Smooth muscle cell of the brain vasculature (primary cell): ENCODE data around the gene STK33.
A peak's percentile ranks its signal among the peaks of the same experiment; 100 is the strongest.

Source experiments
- DNase-seq: peaks from one replicate; pipeline ENCODE4 v3.0.0-alpha.2; 2012; ENCODE audit warnings: low read depth, low spot score

STK33 gene

DNA sequence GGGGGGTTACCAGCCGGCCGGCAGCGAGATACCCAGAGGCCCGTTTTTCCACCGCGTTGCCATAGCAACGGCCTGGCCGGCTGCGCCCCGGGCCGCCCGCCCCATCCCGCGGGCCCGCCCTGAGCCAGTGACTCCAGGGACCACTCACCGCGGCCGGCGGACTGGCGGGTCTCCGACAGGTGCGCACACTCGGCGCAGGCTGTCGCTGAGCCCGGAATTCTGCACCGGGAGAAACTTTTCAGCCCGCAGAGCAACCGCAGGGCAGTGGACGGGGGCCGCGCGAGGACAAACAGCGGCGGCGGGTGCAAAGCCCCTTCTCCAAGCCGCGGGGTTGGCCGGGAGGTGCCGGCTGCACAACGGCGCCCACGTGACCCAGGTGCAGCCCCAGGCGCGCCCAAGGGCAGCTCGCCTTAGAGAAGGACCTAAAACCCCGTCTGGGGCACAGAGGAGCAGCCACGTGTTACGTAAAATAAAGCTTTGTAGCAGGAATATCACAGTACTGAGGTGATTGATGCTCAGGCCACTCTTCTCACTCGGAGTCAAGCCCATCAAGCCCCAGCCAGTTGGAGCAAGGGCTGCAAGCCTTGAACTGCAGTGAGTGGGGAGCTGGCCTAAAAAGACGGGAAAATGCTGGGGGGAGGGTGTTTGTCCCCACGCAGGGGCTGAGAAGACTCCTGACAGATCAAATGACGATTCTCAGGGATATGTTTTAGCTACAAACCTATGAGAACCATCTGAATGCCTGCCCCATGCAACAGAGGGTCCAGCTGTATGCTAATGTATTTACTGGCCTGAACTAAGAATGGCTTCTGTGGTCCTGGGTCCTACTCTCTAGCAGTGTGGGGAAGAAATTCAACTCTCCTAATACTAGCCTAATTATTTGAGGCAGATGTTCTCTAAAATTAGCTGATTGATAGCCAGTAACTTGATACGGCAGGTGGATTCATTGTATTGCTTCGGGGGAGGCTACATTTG is at the start of gene STK33:
Gene STK33 (minus strand): TSS at position 294 of the 975 bp plus-strand sequence. CDS start 119,323 bp downstream, outside the sequence.
- DNase-seq, result no peak

DNA sequence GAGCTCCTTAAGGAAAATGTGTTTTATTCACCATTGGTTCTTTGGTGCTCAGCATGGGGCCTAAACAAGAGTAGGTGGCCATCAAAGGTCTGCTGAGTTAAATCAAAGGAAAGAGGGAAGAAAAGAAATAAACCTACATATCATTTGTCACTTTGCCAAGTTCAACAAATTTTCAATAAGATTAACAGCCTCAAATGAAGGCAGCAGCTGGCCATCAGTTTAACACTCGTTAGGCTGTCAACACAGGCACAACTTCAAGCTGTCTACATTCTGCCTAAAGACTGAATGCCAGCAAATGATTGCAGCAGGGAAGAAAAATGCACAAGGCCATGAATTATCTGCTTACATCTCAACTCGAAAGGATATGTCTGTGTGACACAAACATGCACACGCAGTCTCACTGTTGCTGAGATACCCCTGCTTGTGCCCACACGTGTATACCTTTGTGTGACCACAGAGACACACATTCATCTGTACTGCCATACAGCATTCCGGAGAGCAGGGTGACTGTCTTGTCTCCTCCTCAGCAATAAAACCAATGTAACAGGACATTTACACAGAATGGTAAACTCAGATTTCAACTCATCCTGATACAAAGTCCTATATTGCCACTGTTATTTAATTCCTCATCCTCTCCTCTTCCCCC is 48.3 kb upstream of the STK33 start:
- DNase-seq, result no peak

- DNase-seq, result no peak
These were observed 47.3 kb upstream of the STK33 start for GRCh38 chr11:8641332-8641731.

DNA sequence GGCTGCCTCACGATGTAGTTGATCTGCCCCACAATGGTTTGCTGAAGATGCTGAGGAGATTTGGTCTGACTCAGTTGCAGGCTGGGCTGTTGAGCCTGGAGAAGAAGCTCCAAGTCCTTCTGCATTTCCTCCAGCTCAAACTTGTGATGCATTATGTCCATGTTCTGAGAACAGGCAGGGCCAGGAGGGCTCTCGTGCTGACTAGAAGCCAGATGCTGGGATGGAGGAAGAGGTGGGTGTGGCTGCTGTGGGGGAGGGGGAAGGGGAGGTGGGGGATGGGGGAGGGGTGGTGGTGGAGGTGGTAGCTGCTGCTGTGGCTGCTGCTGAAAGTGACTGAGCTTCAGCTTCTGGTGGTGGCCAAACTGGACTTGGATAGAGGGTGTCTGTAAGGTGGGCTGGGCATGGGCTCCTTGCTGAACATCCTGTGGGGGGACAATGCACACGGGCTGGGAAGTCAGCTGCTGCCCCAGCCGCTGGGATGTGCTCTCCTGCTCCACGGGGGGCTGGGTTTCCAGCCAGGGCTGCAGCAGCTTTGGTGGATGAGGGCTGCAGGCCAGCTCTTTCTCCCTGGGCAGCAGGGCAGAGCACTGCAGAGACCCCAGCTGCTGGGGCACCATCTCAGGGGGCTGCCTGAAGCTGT is 46.4 kb upstream of the STK33 start:
- DNase-seq, result no peak

GRCh38 chr11:8639655-8640054 is 45.6 kb upstream of the STK33 start:
- DNase-seq, result no peak

- DNase-seq, result no peak
These were observed 44.3 kb upstream of the STK33 start for GRCh38 chr11:8638300-8638699.

DNA sequence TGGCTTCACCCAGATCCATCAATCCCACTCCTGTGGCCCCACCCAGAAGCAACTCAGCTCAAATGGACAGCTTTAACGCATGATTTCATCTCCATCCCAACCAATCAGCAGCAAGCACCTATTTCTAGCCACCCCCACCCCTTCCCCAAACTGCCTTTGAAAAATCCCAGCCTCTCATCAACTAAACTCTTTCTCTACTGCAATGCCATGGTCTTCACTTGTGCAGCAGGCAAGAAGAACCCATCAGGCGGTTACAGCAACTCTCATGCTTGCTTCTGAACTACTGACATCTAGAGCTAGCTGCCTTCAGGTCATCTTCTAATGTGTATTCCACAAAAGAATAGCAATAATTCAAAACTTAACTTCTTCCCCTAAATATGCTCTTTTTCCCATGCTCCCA is 42.1 kb upstream of the STK33 start:
- DNase-seq, result no peak

DNA sequence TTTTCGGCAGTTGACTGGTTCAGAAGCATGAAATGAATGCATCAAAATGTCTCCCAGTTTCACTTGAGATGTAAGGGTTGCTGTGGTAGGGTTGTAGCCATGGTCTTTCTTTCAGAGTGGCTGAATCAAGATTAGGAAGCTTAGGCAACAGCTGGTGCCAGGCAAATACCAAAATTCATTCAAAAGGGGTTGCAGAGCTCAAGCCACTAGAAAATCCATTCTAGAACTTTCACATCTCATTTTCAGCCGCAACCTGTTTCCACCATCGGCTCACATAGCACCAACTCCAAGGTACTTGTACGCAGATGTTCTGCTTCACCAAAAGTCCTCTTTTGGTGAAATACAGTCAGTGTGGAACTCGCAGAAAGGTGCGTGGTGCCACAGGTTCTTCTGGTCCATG is 40.5 kb upstream of the STK33 start:
- no peak for DNase-seq

DNA sequence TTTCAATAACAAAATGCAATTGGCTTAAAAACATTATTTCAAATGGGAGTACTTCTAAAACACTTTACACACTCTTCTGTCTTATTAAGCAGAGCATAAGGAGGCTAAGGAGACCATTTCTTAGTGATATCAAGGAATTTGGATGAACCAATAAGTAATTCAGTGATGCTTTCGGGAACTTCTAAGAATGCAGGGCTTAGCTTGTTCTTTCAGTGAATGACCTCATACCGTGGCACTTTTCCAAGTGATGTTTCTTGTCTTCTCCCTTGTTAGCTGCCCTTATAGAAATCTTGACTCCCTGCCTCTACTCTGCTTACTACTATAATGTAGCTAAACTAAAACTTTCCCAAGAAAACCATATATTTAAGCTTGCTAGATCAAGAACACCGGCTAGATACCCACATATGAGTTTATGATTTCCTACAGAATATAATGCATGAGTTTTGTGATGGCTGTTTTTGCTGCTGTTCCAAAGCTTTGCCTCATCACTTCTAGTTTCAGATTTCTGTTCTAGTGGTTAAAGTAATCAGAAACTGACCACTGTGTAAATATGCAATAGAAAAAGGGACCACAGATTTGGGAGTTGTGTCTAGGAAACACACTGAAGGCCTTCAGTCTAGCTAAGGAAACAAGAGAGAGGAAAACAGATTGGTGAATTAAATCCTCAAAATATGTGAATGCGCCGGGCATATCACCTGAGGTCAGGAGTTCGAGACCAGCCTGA is 37.5 kb upstream of the STK33 start:
- peak; percentile 74 for DNase-seq

DNA sequence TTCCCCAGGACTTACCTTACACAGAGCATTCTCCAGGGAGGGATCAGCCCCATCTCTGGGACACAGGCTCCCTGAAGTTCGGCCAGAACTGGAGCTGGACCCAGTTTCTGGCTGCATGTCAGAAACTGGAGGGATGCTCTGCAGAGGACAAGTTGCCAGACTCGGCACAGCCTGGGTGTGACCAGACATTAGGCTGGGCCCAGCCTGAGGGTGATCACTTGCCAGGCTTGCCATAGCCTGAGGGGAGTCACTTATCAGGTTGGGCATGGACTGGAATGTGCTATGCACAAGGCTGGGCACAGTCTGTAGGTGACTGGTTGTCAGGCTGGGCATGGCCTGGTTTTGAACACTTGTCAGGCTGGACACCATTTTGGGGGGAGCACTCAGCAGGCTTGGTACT is 30.7 kb upstream of the STK33 start:
- DNase-seq, result no peak

- DNase-seq, result no peak
These were observed 27.1 kb upstream of the STK33 start for GRCh38 chr11:8621147-8621546.

DNA sequence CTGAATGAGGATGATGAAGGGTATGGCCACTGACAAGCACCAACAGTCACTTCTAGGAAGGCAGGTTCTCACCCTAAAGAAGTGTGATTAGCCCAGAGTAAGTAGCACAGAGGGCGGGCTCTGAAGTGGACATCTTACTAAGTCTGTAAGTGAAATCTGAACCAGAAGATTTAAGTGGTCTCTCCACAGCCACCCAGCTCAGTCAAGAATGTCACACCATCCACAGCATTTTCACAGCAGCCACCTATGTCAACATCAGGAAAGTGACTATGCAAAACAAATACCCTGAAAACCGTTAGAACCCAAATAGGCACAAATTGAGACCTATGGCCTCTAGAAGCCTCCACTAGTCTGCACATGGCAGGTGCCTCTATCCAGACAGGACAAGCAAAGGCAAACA is 23.0 kb upstream of the STK33 start:
- no peak for DNase-seq

- DNase-seq, result no peak
These were observed 21.4 kb upstream of the STK33 start for GRCh38 chr11:8615291-8616032.

- no peak for DNase-seq
These were observed 20.5 kb upstream of the STK33 start for GRCh38 chr11:8614497-8614896.

DNA sequence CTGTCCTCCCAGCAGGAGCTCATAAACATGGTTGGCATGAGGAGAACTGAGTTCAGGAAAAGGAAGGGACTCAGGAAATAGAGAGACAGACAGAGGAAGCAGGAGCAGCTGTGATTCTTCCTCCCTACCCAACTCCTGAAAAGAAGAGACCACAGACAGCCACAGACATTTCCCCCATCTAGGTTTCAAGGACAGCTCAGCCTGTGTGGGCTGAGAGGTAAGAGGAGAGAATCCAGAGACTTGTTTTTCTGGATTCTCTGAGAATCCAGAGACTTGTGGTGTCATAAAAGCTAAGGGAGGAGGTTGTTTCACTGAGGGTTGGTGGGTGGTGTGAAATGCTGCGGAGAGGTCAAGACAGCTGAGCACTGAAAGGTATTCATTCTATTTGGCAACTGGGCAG is 19.0 kb upstream of the STK33 start:
- DNase-seq, result no peak

GRCh38 chr11:8612522-8612921 is 18.5 kb upstream of the STK33 start:
- no peak for DNase-seq

DNA sequence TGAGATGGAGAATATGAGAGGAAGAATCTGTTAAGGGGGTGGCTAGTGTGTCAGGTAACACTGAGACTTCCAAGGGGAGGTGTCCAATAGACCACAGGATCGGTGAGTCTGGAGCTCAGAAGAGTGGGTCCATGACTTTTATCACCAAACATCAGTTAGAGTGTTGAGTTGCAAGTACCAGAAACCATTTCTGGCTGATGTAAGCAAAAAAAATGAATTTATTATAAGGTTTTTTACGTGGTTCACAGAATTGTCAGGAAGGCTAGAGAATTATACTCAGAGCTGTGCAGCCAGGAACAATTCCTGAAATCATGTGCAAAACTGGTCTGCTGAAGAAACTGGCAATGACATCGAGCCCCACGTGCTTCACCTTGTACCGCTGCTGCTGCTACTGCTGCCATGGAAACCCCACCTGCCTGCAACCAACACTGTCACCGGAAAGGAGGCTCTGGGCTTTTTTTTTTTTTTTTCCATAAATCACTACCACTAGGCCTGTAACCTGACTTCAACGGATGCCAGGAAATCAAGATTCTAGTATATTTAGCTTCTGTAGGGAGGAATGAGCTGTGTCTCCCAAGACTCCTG is 16.6 kb upstream of the STK33 start:
- no peak for DNase-seq

DNA sequence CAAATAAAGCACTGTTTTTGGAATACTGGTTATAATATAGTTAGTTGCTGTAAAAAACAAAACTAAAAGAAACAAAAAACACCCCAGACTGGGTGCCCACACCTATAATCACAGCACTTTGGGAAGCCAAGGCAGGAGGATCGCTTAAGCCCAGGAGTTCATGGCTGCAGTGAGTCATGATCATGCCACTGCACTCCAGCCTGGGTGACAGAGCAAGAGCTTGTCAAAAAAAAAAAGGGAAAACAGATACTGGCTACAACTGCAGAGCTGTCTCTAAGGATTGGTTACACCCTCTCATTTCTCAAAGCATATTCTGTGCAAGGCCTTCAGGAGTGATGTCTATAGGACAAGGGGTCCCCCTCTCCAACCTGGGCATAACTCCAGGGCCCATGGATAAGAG is 14.6 kb upstream of the STK33 start:
- DNase-seq, result no peak

DNA sequence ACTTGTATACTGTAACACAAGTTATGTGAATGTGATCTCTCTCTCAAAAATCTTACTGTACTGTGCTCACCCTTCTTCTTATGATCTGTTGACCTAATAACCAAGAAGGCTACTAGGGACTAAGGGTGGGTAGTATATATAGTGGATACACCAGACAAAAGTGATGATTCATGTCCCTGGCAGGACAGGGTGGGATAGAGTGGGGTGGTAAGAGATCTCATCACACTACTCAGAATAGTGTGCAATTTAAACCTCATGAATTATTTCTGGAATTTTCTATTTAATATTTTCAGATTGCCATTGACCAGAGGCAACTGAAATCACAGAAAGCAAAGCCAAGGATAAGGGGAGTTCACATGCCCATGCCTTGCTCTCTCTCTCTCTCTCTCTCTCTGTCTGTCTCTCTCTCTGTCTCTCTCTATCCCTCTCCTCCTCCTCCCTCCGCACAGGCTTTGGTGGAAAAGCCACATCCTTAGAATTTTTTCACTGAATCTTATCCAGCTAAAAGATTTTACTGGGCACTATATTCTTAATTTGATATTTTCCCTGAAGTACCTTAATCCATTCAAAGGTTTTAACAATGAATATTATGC is 12.0 kb upstream of the STK33 start:
- no peak for DNase-seq

GRCh38 chr11:8604078-8604723 is 10.2 kb upstream of the STK33 start:
- DNase-seq, result peak; percentile 84
